ENCODE results near the gene PDE3B.

- no peak for TF ChIP-seq POLR2A (IDR thresholded peaks at IDR 0.05)
- TF ChIP-seq CTCF (IDR thresholded peaks at IDR 0.05), result no peak
These were observed 169.9 kb downstream of the PDE3B start for GRCh38 chr11:14813516-14813915.
